HepG2 (cell line): ENCODE measurements around the gene GCSAM. TPM values are rescaled to one million over a fixed set of nuclear protein-coding genes. Genes with fewer than 3 reads are reported as not detected.

Experiments
- ATAC-seq: fragments of 200-7000 bp; cut with Tn5 transposase; 3 replicates; pipeline ENCODE4 v1.9.1; 2020; ENCODE audit warnings: mild to moderate bottlenecking, moderate library complexity
- BruUV-seq: library from RNA; stranded (reverse); fragments of 400-500 nt; replicated peaks from 2 replicates; lab custom pipeline; 2021; lab: Mats Ljungman, UMichigan
- CTCF ChIA-PET: fragments of 300-600 bp; formaldehyde crosslinking; extraction: SDS; loops from one replicate; lab custom pipeline; 2021; ENCODE audit warnings: low total read pairs, inconsistent platforms, low intra/inter-chr PET ratio; lab: Yijun Ruan, JAX
- POLR2A ChIA-PET: fragments of 350-600 bp; sonication (Branson Sonifier 250); formaldehyde crosslinking; loops from one replicate; lab custom pipeline; 2020; ENCODE audit warnings: antibody characterized with exemption, inconsistent platforms; lab: Yijun Ruan, JAX
- DNase-seq: peaks from one replicate; pipeline ENCODE4 v3.0.0-alpha.2; 2015; ENCODE audit warnings: low spot score
- FAIRE-seq: peaks from 3 replicates; lab custom pipeline; 2011; peaks lifted over from hg19 to GRCh38; lab: Jason Lieb, UNC
- H2AFZ ChIP-seq: one replicate; pipeline ENCODE4 v1.6.1; 2011; ENCODE audit warnings: low read length, inconsistent platforms
- H3K27ac ChIP-seq: fragments of 300-600 bp; 3 replicates; pipeline ENCODE4 v1.8.0; 2011; ENCODE audit warnings: mixed run types, mild to moderate bottlenecking, mixed read lengths, low read length, inconsistent platforms; ENCODE audit not compliant: insufficient read depth; ENCODE audit errors: extremely low read length
- H3K27me3 ChIP-seq, 2 experiments: fragments of 200-600 bp in 1 of 2; 2 replicates in 1 of 2; 3 replicates in 1 of 2; pipeline versions ENCODE4 v1.6.0 to v1.8.0; 2011; ENCODE audit warnings: low read length in 2 of 2, mild to moderate bottlenecking in 2 of 2, moderate library complexity in 2 of 2, inconsistent platforms in 1 of 2; ENCODE audit not compliant: insufficient read depth in 2 of 2, control insufficient read depth in 1 of 2
- H3K36me3 ChIP-seq, 2 experiments: fragments of 200-600 bp in 1 of 2; replicated peaks in 1 of 2; 2 replicates in 1 of 2; 3 replicates in 1 of 2; pipeline versions ENCODE4 v1.5.1 to v1.8.0; 2011; ENCODE audit warnings: low read length in 2 of 2, inconsistent platforms in 1 of 2; ENCODE audit not compliant: insufficient read depth in 2 of 2, control insufficient read depth in 1 of 2
- H3K4me1 ChIP-seq: 2 replicates; pipeline ENCODE4 v1.5.1; 2012; ENCODE audit warnings: low read length, inconsistent platforms; ENCODE audit not compliant: insufficient read depth
- H3K4me2 ChIP-seq: 2 replicates; pipeline ENCODE4 v1.6.0; 2011; ENCODE audit warnings: low read depth, low read length, inconsistent platforms
- H3K4me3 ChIP-seq, 3 experiments: fragments of 200-600 bp in 1 of 3; sonication (generic), shearing (Covaris generic) in 1 of 3; replicated peaks in 1 of 3; 2 replicates each; pipeline ENCODE4 v1.5.1; 2011 to 2016; ENCODE audit warnings: low read length in 3 of 3, inconsistent platforms in 2 of 3, low read depth in 2 of 3, mild to moderate bottlenecking in 2 of 3, control low read depth in 1 of 3, mixed read lengths in 1 of 3; ENCODE audit not compliant: insufficient read depth in 1 of 3
- H3K79me2 ChIP-seq: one replicate; pipeline ENCODE4 v1.6.1; 2011; ENCODE audit warnings: low read length, inconsistent platforms; ENCODE audit not compliant: insufficient read depth
- H3K9ac ChIP-seq: 2 replicates; pipeline ENCODE4 v1.6.0; 2011; ENCODE audit warnings: mild to moderate bottlenecking, low read depth, low read length, inconsistent platforms; ENCODE audit not compliant: insufficient read depth
- H3K9me3 ChIP-seq: 2 replicates; pipeline ENCODE4 v1.5.1; 2012; ENCODE audit warnings: mild to moderate bottlenecking, low read length
- H4K20me1 ChIP-seq: 2 replicates; pipeline ENCODE4 v1.6.0; 2011; ENCODE audit warnings: inconsistent platforms, mild to moderate bottlenecking, low read length, moderate library complexity; ENCODE audit not compliant: insufficient read depth
- CBFB ChIP-seq: sonication (generic); formaldehyde crosslinking; IDR thresholded peaks from 2 replicates; pipeline ENCODE4 v1.4.0; 2020; ENCODE audit warnings: missing genetic modification reagents
- ELF3 ChIP-seq: IDR thresholded peaks from 2 replicates; pipeline ENCODE4 v1.6.1; 2016; ENCODE audit warnings: missing genetic modification reagents, missing compliant biosample characterization
- FOXP4 ChIP-seq: sonication (generic); formaldehyde crosslinking; IDR thresholded peaks from 2 replicates; pipeline ENCODE4 v1.4.0; 2020; ENCODE audit warnings: missing genetic modification reagents
- JUNB ChIP-seq: sonication (generic); formaldehyde crosslinking; IDR thresholded peaks from 2 replicates; pipeline ENCODE4 v1.8.0; 2022; ENCODE audit warnings: missing genetic modification reagents, mild to moderate bottlenecking, borderline replicate concordance
- MBD4 ChIP-seq: IDR thresholded peaks from 2 replicates; pipeline ENCODE4 v1.6.1; 2012; ENCODE audit warnings: low read length, inconsistent platforms, borderline replicate concordance
- RNF219 ChIP-seq: sonication (generic); formaldehyde crosslinking; IDR thresholded peaks from 2 replicates; pipeline ENCODE4 v1.5.0; 2020; ENCODE audit warnings: mild to moderate bottlenecking, missing genetic modification reagents
- SP5 ChIP-seq: IDR thresholded peaks from 2 replicates; pipeline ENCODE4 v1.6.1; 2016; ENCODE audit warnings: low read depth, borderline replicate concordance
- ZHX1 ChIP-seq: sonication (generic); formaldehyde crosslinking; IDR thresholded peaks from 2 replicates; pipeline ENCODE4 v1.8.1; 2022; ENCODE audit warnings: low read depth, mild to moderate bottlenecking, missing genetic modification reagents
- ZNF350 ChIP-seq: sonication (generic); formaldehyde crosslinking; IDR thresholded peaks from 2 replicates; pipeline ENCODE4 v1.4.0; 2020; ENCODE audit warnings: mild to moderate bottlenecking, low read depth, missing genetic modification reagents, borderline replicate concordance
- WGBS: methylation state at CpG from one replicate; pipeline ENCODE4 v1.1.6; 2017; ENCODE audit warnings: low lambda C conversion rate; 5-methylcytosine and 5-hydroxymethylcytosine counted together
- in situ Hi-C: cut with HindIII; loops from 2 replicates; pipeline ENCODE4 v1.10.0; 2017; ENCODE audit warnings: low pct_unique_long_range_greater_than_20kb; ENCODE audit not compliant: extremely low pct_ligation_motif_present
- intact Hi-C: fragments of 100-400 bp; cut with micrococcal nuclease; formaldehyde crosslinking; loops from one replicate; pipeline ENCODE4 v1.10.0; 2022; ENCODE audit not compliant: unreplicated experiment
- polyA plus RNA-seq, 8 experiments: library from polyadenylated mRNA; depleted of rRNA in 3 of 8; stranded (reverse) in 7 of 8; unstranded in 1 of 8; fragments of >200 nt; fragmentation: Illumina TruSeq in 4 of 8; extraction: Trizol in 4 of 8; gene quantifications; 2 replicates each; pipeline versions ENCODE4 v1.2.1 to v1.2.3, GENCODE V29; 2011 to 2016; ENCODE audit warnings: low read depth in 4 of 8, missing spikeins in 1 of 8, mixed read lengths in 1 of 8; ENCODE audit not compliant: insufficient read depth in 1 of 8
- total RNA-seq, 5 experiments: library from RNA; depleted of rRNA; stranded (reverse); fragments of >200 nt; fragmentation: Illumina TruSeq; extraction: Trizol; gene quantifications; 2 replicates each; pipeline ENCODE4 v1.2.3, GENCODE V29; 2016; ENCODE audit warnings: low read depth in 1 of 5

GCSAM gene
- total and polyA plus RNA-seq, 2 of the 13 experiments (the other 11 are each of a cell fraction or from before 2014, with no cell fraction given) = not detected

GRCh38 chr3:112136046-112136445, 3.0 kb upstream of the GCSAM start:
- DNase-seq (no peak), ATAC-seq (no peak), FAIRE-seq (no peak)
- Histone ChIP-seq H3K79me2 (no peaks in the 10 kb centered on the region), H3K36me3 (no peaks in the 10 kb centered on the region), H3K4me2 (no peak overlapping the region), H3K4me1 (no peaks in the 10 kb centered on the region), H3K27me3 (no peaks in the 10 kb centered on the region; a peak in 1 of 5 replicates), H4K20me1 (no peaks in the 10 kb centered on the region), H3K27ac (no peak overlapping the region), H3K9ac (no peak overlapping the region), H3K9me3 (no peaks in the 10 kb centered on the region), H3K4me3 (no peak overlapping the region), H2AFZ (no peak overlapping the region)
- intact Hi-C loops = loop anchor here (10.0 kb wide), 1 partner anchor 159 kb away; the partner anchor contains the start of gene SLC9C1
- no TSS peak for BruUV-seq
- 19% methylated on average over 1 of the region's 1 CpG for WGBS
- no peak for TF ChIP-seq FOXP4 (CRISPR knock-in tag)
- POLR2A ChIA-PET = no interaction called here
- CTCF ChIA-PET = interaction anchor here (1.6 to 1.8 kb wide), 2 partner anchors 384 to 396 kb away, joined by 7 to 20 read pairs; no protein-coding TSS in a partner anchor
- in situ Hi-C loops = loop anchor here (10.0 kb wide), 1 partner anchor 379 kb away; no protein-coding TSS in a partner anchor

GRCh38 chr3:112134335-112135124, 1.5 kb upstream of the GCSAM start:
- BruUV-seq = no TSS peak
- H4K20me1 ChIP-seq = no peaks in the 10 kb centered on the region
- FAIRE-seq (no peak), ATAC-seq (no peak), DNase-seq (no peak)
- ChIA-PET POLR2A (no interaction called here), CTCF (no interaction called here)
- H2AFZ ChIP-seq = no peak overlapping the region
- H3K27ac ChIP-seq = no peak overlapping the region
- H3K9ac ChIP-seq = no peak overlapping the region
- intact Hi-C loops (loop anchor here (10.0 kb wide), 1 partner anchor 160 kb away; the partner anchor contains the start of gene SLC9C1), in situ Hi-C loops (loop anchor here (10.0 kb wide), 1 partner anchor 380 kb away; no protein-coding TSS in a partner anchor)
- H3K4me1 ChIP-seq = no peaks in the 10 kb centered on the region
- H3K4me2 ChIP-seq = no peak overlapping the region
- no peaks in the 10 kb centered on the region for H3K9me3 ChIP-seq
- H3K27me3 ChIP-seq = no peaks in the 10 kb centered on the region; a peak in 1 of 5 replicates
- H3K4me3 ChIP-seq = no peak overlapping the region
- H3K36me3 ChIP-seq = no peaks in the 10 kb centered on the region
- TF ChIP-seq ZNF350 (CRISPR knock-in tag) = no peak
- TF ChIP-seq ZHX1 (CRISPR knock-in tag) = no peak
- TF ChIP-seq ELF3 (CRISPR knock-in tag) = no peak
- TF ChIP-seq CBFB (CRISPR knock-in tag) = no peak
- TF ChIP-seq JUNB (CRISPR knock-in tag) = no peak
- no peak for TF ChIP-seq SP5 (CRISPR knock-in tag)
- TF ChIP-seq RNF219 (CRISPR knock-in tag) = no peak
- TF ChIP-seq MBD4 = no peak
- no peaks in the 10 kb centered on the region for H3K79me2 ChIP-seq
- 2% methylated on average over 4 of the region's 8 CpGs for WGBS
